Heart right ventricle (tissue), 16 donors: ENCODE data around the gene PLEKHG1. TPM values are rescaled to one million over a fixed set of nuclear protein-coding genes. Genes with fewer than 3 reads are reported as not detected.
A peak's percentile ranks its signal among the peaks of the same experiment; 100 is the strongest.

Experiments used
- ATAC-seq, 8 donors: fragments of 200-7000 bp; cut with Tn5 transposase; one replicate each; pipeline ENCODE4 v1.9.1; 2020; ENCODE audit warnings: mild to moderate bottlenecking in 8 of 8, moderate library complexity in 8 of 8, moderate number of reproducible peaks in 1 of 8
- DNase-seq, 2 donors: peaks; one replicate each; pipeline ENCODE4 v3.0.0-alpha.2; 2020
- H3K27ac ChIP-seq, 10 donors: fragments of 200-600 bp; sonication (generic) in 2 of 10; one replicate each; pipeline versions ENCODE4 v1.5.0 to v1.8.0; 2020 to 2022; ENCODE audit warnings: mild to moderate bottlenecking in 3 of 10
- H3K27me3 ChIP-seq, 7 donors: fragments of 200-600 bp; one replicate each; pipeline ENCODE4 v1.8.0; 2021 to 2022; ENCODE audit warnings: mild to moderate bottlenecking in 2 of 7
- H3K36me3 ChIP-seq, 9 donors: fragments of 200-600 bp; sonication (generic) in 1 of 9; one replicate each; pipeline versions ENCODE4 v1.5.0 to v1.8.0; 2020 to 2022; ENCODE audit warnings: mild to moderate bottlenecking in 2 of 9
- H3K4me1 ChIP-seq, 9 donors: fragments of 200-600 bp; sonication (generic) in 1 of 9; one replicate each; pipeline versions ENCODE4 v1.5.0 to v1.8.0; 2020 to 2022; ENCODE audit warnings: mild to moderate bottlenecking in 4 of 9
- H3K4me3 ChIP-seq, 10 donors: fragments of 200-600 bp; sonication (generic) in 2 of 10; one replicate each; pipeline versions ENCODE4 v1.5.0 to v1.8.0; 2020 to 2022; ENCODE audit warnings: mild to moderate bottlenecking in 7 of 10, moderate library complexity in 2 of 10
- H3K9me3 ChIP-seq, 11 donors: fragments of 200-600 bp in 10 of 11; sonication (generic) in 2 of 11; one replicate each; pipeline versions ENCODE4 v1.5.0 to v1.8.0; 2013 to 2022; ENCODE audit warnings: mild to moderate bottlenecking in 2 of 11, control low read depth in 1 of 11, moderate library complexity in 1 of 11
- WGBS, 2 donors: extraction: QIAGEN DNeasy Blood & Tissue Kit; methylation state at CpG; one replicate each; pipeline ENCODE4 v1.1.7; 2013; ENCODE audit warnings: inconsistent platforms in 1 of 2; 5-methylcytosine and 5-hydroxymethylcytosine counted together
- intact Hi-C, 10 donors: fragments of 100-400 bp; cut with DNase I; formaldehyde crosslinking; loops; one replicate each; pipeline versions ENCODE4 v1.11.1 to v1.14.2; 2022
- polyA plus RNA-seq, 2 donors: library from polyadenylated mRNA; stranded (reverse); fragments of 200-250 nt; gene quantifications; one replicate each; pipeline ENCODE4 v1.2.3, GENCODE V29; 2013
- total RNA-seq, 10 donors: library from RNA; stranded (reverse); fragmentation: NEBNext Ultra II Directional in 3 of 10; extraction: Animal tissue kit (Norgen Biotek cat#: 25700) in 3 of 10; gene quantifications; one replicate each; pipeline versions ENCODE4 v1.2.1 to v1.2.4, GENCODE V29; 2021 to 2023
- TF ChIP-seq, protein P1 (sequence below), 9 donors: fragments of 200-600 bp; sonication (generic) in 2 of 9; IDR thresholded peaks; one replicate each; pipeline versions ENCODE4 v1.5.0 to v1.8.0; 2021 to 2022; ENCODE audit warnings: antibody characterized with exemption in 9 of 9, mild to moderate bottlenecking in 5 of 9, moderate library complexity in 1 of 9
- donor health status: Arrhythmogenic right ventricular cardiomyopathy.
- donor health status: ischemic (EF 13 %, LVEDD 7.1; RV severe dilation, severe dysfunction).
- donor health status: healthy with polysubstance abuse.
- donor health status: DM: no; HTN: yes; CAD: no.
- donor health status: DM: no; HTN: no; CAD: no.
- donor health status: ischemic (EF 25% LVEDD 6.9; RV normal size, moderate dysfunction).
- donor health status: ischemic (EF 25% LVEDD 5.7; RV mildly dilated, moderate dysfunction).
- donor health status: healthy.
- donor health status: DM: yes; HTN: yes; CAD: no.
- donor health status: Ischemic cardiomyopathy.
- donor health status: ischemic (EF 35%, LVEDD 5.7; RV mildly dilated, moderate dysfunction).
- donor health status: nonischemic (EF 11% LVEDD 7.7; RV severe dilation, severe dysfunction).
- donor health status: DM: yes; HTN: yes; CAD: no.
- donor health status: PGD.
- donor health status: ischemic (EF 29% LVEDD 5.4; RV normal size, mild dysfunction).
- donor health status: nonischemic (EF 23%, LVEDD 6.1; RV moderate dilation, normal function).

The PLEKHG1 gene
- total and polyA plus RNA-seq, 12 donors = 2.6 to 22.2 (median 8.8) TPM

DNA sequence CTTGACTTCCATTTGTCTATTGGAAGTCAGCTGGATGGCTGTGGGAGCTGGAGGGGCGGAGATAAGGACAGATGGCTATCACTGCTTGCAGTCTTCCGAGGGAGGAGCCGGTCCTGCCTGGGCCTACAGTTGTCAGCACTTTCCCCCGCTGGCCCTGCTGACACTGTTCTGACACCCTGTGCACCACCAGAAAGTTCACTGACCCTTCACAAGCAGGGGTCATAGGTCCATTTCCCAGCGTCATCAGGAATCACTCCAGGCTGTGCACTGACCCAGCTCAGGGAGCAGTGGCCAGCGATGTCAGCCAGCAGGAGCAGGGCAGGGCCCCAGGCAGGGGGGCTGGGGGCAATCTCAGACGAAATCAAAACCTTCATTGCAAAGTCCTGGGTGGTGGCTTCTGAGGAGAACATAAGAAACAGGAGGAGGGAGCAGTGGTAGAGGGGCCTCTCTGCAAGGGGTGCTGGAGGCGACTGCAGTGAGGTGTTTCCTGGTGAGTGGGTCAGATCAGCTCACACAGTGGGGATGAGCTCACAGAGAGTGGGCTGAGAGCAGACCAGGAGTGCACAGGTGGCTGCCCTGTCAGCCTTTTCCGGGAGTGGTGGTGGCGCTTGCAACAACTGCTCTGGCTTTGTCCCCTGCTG is 26.5 kb upstream of the PLEKHG1 start:
- H3K27ac ChIP-seq = no peak overlapping the region
- intact Hi-C loops = loop anchor here in 1 of 10 donors (10.0 kb wide), 1 partner anchor 148 kb away; no protein-coding TSS in a partner anchor
- TF ChIP-seq, protein P1, sequence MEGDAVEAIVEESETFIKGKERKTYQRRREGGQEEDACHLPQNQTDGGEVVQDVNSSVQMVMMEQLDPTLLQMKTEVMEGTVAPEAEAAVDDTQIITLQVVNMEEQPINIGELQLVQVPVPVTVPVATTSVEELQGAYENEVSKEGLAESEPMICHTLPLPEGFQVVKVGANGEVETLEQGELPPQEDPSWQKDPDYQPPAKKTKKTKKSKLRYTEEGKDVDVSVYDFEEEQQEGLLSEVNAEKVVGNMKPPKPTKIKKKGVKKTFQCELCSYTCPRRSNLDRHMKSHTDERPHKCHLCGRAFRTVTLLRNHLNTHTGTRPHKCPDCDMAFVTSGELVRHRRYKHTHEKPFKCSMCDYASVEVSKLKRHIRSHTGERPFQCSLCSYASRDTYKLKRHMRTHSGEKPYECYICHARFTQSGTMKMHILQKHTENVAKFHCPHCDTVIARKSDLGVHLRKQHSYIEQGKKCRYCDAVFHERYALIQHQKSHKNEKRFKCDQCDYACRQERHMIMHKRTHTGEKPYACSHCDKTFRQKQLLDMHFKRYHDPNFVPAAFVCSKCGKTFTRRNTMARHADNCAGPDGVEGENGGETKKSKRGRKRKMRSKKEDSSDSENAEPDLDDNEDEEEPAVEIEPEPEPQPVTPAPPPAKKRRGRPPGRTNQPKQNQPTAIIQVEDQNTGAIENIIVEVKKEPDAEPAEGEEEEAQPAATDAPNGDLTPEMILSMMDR (IDR thresholded peaks at IDR 0.05) = no peak
- peaks cover 0 to 22% (median 0%) of the 10 kb centered on the region in 9 donors for H3K4me1 ChIP-seq
- H3K4me3 ChIP-seq = no peak overlapping the region
- H3K27me3 ChIP-seq = peaks cover 0 to 32% (median 3%) of the 10 kb centered on the region in 7 donors
- DNase-seq (peak in 1 of 2 donors; percentile 22), ATAC-seq (peak; percentile 27 to 50 (median 36))
- no peaks in the 10 kb centered on the region for H3K36me3 ChIP-seq
- H3K9me3 ChIP-seq = no peaks in the 10 kb centered on the region
- 63 to 78% methylated on average over 10 of the region's 10 CpGs for WGBS, 2 donors

DNA sequence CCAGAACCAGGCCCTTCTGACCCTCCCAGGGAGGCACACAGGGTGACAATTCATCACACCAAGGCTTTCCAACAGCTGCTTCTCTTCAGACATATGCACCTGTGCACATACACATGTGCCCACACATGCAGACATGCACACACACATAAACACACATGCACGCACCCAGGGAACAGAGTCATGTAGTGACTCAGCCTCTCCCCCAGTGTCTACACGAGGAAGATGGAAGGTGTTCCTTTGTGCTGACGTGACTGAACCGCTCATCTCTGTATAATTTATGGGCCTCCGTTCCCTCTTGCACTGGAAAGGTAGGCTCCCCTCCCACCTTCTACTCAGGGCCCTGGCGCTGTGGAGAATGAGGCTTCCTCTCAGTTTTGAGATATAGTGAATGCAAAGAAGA is 23.8 kb upstream of the PLEKHG1 start:
- ATAC-seq = no peak
- Histone ChIP-seq H3K36me3 (no peaks in the 10 kb centered on the region), H3K4me1 (peaks cover 0 to 22% (median 0%) of the 10 kb centered on the region in 9 donors), H3K4me3 (no peak overlapping the region), H3K27me3 (peaks cover 0 to 30% (median 3%) of the 10 kb centered on the region in 7 donors), H3K27ac (peak overlapping the region in 3 of 10 donors; percentile 55 to 71 (median 70)), H3K9me3 (no peaks in the 10 kb centered on the region)
- no peak for DNase-seq
- TF ChIP-seq, protein P1 (IDR thresholded peaks at IDR 0.05) = no peak
- WGBS, 2 donors = 90 to 97% methylated on average over 6 of the region's 6 CpGs
- intact Hi-C loops = loop anchor here in 1 of 10 donors (10.0 kb wide), 1 partner anchor 151 kb away; no protein-coding TSS in a partner anchor

DNA sequence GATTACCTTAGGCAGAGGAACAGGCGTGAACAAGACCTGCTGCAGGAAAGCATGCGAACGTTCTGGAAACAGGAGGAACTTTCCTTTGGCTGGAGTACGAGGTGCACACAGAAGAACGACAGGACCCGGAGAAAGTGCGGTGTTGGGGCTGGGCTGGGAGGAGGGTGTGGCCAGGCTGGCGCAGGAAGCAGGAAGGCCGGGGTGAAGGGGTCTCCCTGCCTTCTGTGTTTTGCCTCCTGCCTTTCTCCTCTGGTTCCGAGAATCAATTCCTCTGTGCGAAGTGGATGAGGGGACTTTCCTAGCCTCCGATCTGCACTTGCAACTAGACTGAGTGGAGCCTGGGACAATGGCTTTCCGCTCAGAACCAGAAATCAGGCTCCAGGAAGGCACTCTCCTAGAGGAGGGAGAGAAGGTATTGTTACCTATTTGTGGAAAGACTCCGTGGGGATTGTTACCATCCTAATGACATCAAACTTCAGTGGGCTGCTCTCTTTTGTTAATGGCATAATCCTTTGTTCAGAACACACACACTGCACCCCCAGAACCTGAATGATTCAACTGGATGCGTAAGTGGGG is 22.9 kb upstream of the PLEKHG1 start:
- WGBS, 2 donors = 68 to 77% methylated on average over 15 of the region's 15 CpGs
- Histone ChIP-seq H3K27ac (peak overlapping the region in 8 of 10 donors; percentile 10 to 71 (median 54)), H3K36me3 (no peaks in the 10 kb centered on the region), H3K4me1 (peaks cover 0 to 22% (median 0%) of the 10 kb centered on the region in 9 donors), H3K27me3 (peaks cover 0 to 24% (median 0%) of the 10 kb centered on the region in 7 donors), H3K4me3 (peak overlapping the region in 4 of 10 donors; percentile 1 to 5 (median 2)), H3K9me3 (no peaks in the 10 kb centered on the region)
- DNase-seq (peak in 1 of 2 donors; percentile 39), ATAC-seq (peak; percentile 40 to 86 (median 78))
- intact Hi-C loops = loop anchor here in 1 of 10 donors (10.0 kb wide), 1 partner anchor 152 kb away; no protein-coding TSS in a partner anchor
- TF ChIP-seq, protein P1 (IDR thresholded peaks at IDR 0.05) = no peak

DNA sequence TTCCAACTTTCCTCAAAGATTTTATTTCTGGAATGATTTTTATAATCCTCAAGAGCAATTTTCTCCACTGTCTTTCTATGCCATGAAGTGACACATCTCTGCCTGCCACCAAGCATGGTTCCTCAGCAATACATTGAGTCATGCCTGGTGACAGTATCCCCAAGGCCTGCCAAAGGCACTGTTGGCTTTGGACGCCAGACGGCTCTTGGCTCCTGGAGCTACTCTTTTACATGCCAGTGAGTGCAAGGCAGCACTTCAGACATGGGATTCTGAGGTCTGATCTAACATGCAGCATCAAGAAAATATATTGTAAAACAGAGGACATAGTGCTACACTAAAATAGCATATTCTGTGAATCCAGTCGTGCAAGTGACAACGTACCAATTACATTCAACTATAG is 20.1 kb upstream of the PLEKHG1 start:
- Histone ChIP-seq H3K27ac (no peak overlapping the region), H3K4me1 (peaks cover 0 to 15% (median 0%) of the 10 kb centered on the region in 9 donors), H3K9me3 (no peaks in the 10 kb centered on the region), H3K36me3 (no peaks in the 10 kb centered on the region), H3K27me3 (peaks cover 0 to 9% (median 0%) of the 10 kb centered on the region in 7 donors), H3K4me3 (no peak overlapping the region)
- intact Hi-C loops = loop anchor here in 3 of 10 donors (5.0 to 10.0 kb wide), 3 partner anchors 127 to 155 kb away; no protein-coding TSS in a partner anchor
- TF ChIP-seq, protein P1 (IDR thresholded peaks at IDR 0.05) = no peak
- WGBS, 2 donors = 62 to 83% methylated on average over 4 of the region's 4 CpGs
- DNase-seq = peak in 1 of 2 donors; percentile 39
- peak in 5 of 8 donors; percentile 29 to 83 (median 54) for ATAC-seq
